ENCODE results near the gene CCDC40.

- TF ChIP-seq POLR2A (IDR thresholded peaks at IDR 0.05) (no peak), CTCF (IDR thresholded peaks at IDR 0.05) (no peak)
Observed at GRCh38 chr17:80011989-80012555, 24.4 kb upstream of the CCDC40 start.
